Left cardiac atrium (tissue), 4 donors: ENCODE results near the gene NUMBL. TPM values are rescaled to one million over a fixed set of nuclear protein-coding genes. Genes with fewer than 3 reads are reported as not detected.

ENCODE experiments used
- ATAC-seq, 2 donors: fragments of 200-7000 bp; cut with Tn5 transposase; one replicate each; pipeline ENCODE4 v1.9.1; 2020; ENCODE audit warnings: mild to moderate bottlenecking in 2 of 2, moderate library complexity in 2 of 2
- DNase-seq: peaks from one replicate; pipeline ENCODE4 v3.0.0-alpha.2; 2020
- intact Hi-C, 2 donors: fragments of 100-400 bp; cut with DNase I; formaldehyde crosslinking; loops; one replicate each; pipeline versions ENCODE4 v1.14.1 to v1.15.1; 2022 to 2023
- total RNA-seq, 2 donors: library from RNA; stranded (reverse); fragmentation: NEBNext Ultra II Directional; extraction: Animal tissue kit (Norgen Biotek cat#: 25700); gene quantifications; one replicate each; pipeline ENCODE4 v1.2.1, GENCODE V29; 2021
- donor health status: DM: no; HTN: yes; CAD: no.
- donor health status: DM: no; HTN: yes; CAD: no; lungs with severe emphysema.
- donor health status: DM: yes; HTN: yes; CAD: no.
- donor health status: Dilated cardiomyopathy.

The NUMBL gene
- total RNA-seq, 2 donors from 2014 or later, result 17.6 to 24.6 TPM

- intact Hi-C loops, result no loop called here
- ATAC-seq (no peak), DNase-seq (no peak)
These were observed 6.6 kb upstream of the NUMBL start for GRCh38 chr19:40697007-40697406.

GRCh38 chr19:40695881-40696280 is 5.4 kb upstream of the NUMBL start:
- intact Hi-C loops, result no loop called here
- DNase-seq, result no peak
- ATAC-seq, result no peak

GRCh38 chr19:40693896-40694295 is 3.4 kb upstream of the NUMBL start:
- ATAC-seq (no peak), DNase-seq (no peak)
- intact Hi-C loops, result no loop called here

GRCh38 chr19:40693150-40693788 is 2.8 kb upstream of the NUMBL start:
- intact Hi-C loops, result no loop called here
- DNase-seq (no peak), ATAC-seq (no peak)

GRCh38 chr19:40692212-40692551 is 1.7 kb upstream of the NUMBL start:
- intact Hi-C loops, result no loop called here
- DNase-seq (no peak), ATAC-seq (no peak)

GRCh38 chr19:40691421-40692211 is 1.2 kb upstream of the NUMBL start:
- ATAC-seq, result no peak
- DNase-seq, result no peak
- intact Hi-C loops, result no loop called here

GRCh38 chr19:40690693-40691420 is 406 bp upstream of the NUMBL start:
- ATAC-seq, result peak; percentile 90 to 94
- intact Hi-C loops, result no loop called here
- peak; percentile 97 for DNase-seq

GRCh38 chr19:40689339-40690049 is 957 bp downstream of the NUMBL start:
- peak; percentile 49 for DNase-seq
- intact Hi-C loops, result no loop called here
- no peak for ATAC-seq

- DNase-seq, result no peak
- intact Hi-C loops, result no loop called here
- ATAC-seq, result no peak
These were observed 1.5 kb downstream of the NUMBL start for GRCh38 chr19:40688987-40689338.

GRCh38 chr19:40688309-40688708 is 2.1 kb downstream of the NUMBL start:
- intact Hi-C loops, result no loop called here
- ATAC-seq, result no peak

GRCh38 chr19:40687525-40688016 is 2.9 kb downstream of the NUMBL start:
- ATAC-seq, result peak; percentile 14 to 53
- intact Hi-C loops, result no loop called here
- DNase-seq, result peak; percentile 93

More at GRCh38 chr19:40688309-40688708, 2.1 kb downstream of the NUMBL start:
- DNase-seq, result no peak

GRCh38 chr19:40686882-40687524 is 3.4 kb downstream of the NUMBL start:
- no peak for ATAC-seq
- intact Hi-C loops, result no loop called here
- no peak for DNase-seq

GRCh38 chr19:40685563-40685962 is 4.9 kb downstream of the NUMBL start:
- intact Hi-C loops, result no loop called here
- DNase-seq (no peak), ATAC-seq (no peak)

- no peak for ATAC-seq
- intact Hi-C loops, result no loop called here
- no peak for DNase-seq
These were observed 5.4 kb downstream of the NUMBL start for GRCh38 chr19:40685016-40685526.

- DNase-seq, result no peak
- no peak for ATAC-seq
- intact Hi-C loops, result no loop called here
These were observed 6.2 kb downstream of the NUMBL start for GRCh38 chr19:40684280-40684679.

GRCh38 chr19:40683437-40683836 is 7.0 kb downstream of the NUMBL start:
- ATAC-seq (no peak), DNase-seq (no peak)
- intact Hi-C loops, result no loop called here

GRCh38 chr19:40682431-40682964 is 8.0 kb downstream of the NUMBL start:
- ATAC-seq (no peak), DNase-seq (no peak)
- intact Hi-C loops, result no loop called here

GRCh38 chr19:40681039-40681438 is 9.4 kb downstream of the NUMBL start:
- ATAC-seq (no peak), DNase-seq (no peak)
- intact Hi-C loops, result no loop called here

GRCh38 chr19:40677156-40677555 is 13.3 kb downstream of the NUMBL start:
- intact Hi-C loops, result no loop called here
- ATAC-seq, result peak in 1 of 2 donors; percentile 17
- no peak for DNase-seq
